Skeletal muscle tissue (tissue), 4 donors: Measurements from ENCODE around the gene SHROOM3. TPM values are rescaled to one million over a fixed set of nuclear protein-coding genes. Genes with fewer than 3 reads are reported as not detected.
"Not testable (repeated sequence)": the region's sequence is repeated elsewhere in the genome, so short reads cannot be mapped to it uniquely, and the experiment has no call there.

Experiments
- H3K27ac ChIP-seq: one replicate; pipeline ENCODE4 v1.7.0; 2013; ENCODE audit warnings: mild to moderate bottlenecking, low read depth, low read length, inconsistent platforms
- H3K27me3 ChIP-seq, 3 donors: one replicate each; pipeline ENCODE4 v1.7.0; 2013; ENCODE audit warnings: low read length in 3 of 3; ENCODE audit not compliant: control insufficient read depth in 3 of 3, insufficient read depth in 3 of 3
- H3K36me3 ChIP-seq, 3 donors: one replicate each; pipeline ENCODE4 v1.7.0; 2013; ENCODE audit warnings: low read length in 3 of 3; ENCODE audit not compliant: control insufficient read depth in 3 of 3, insufficient read depth in 3 of 3
- H3K4me1 ChIP-seq, 3 donors: one replicate each; pipeline ENCODE4 v1.7.0; 2013; ENCODE audit warnings: low read length in 3 of 3, mild to moderate bottlenecking in 3 of 3; ENCODE audit not compliant: control insufficient read depth in 3 of 3, insufficient read depth in 3 of 3
- H3K4me3 ChIP-seq, 3 donors: one replicate each; pipeline ENCODE4 v1.7.0; 2013; ENCODE audit warnings: low read length in 3 of 3
- H3K9ac ChIP-seq, 3 donors: one replicate each; pipeline ENCODE4 v1.7.0; 2013; ENCODE audit warnings: low read length in 3 of 3, mild to moderate bottlenecking in 3 of 3, moderate library complexity in 2 of 3, low read depth in 1 of 3
- H3K9me3 ChIP-seq, 3 donors: one replicate each; pipeline ENCODE4 v1.7.0; 2013; ENCODE audit warnings: low read length in 3 of 3; ENCODE audit not compliant: control insufficient read depth in 3 of 3
- total RNA-seq: library from RNA; depleted of rRNA; stranded (reverse); fragments of >200 nt; gene quantifications from one replicate; pipeline ENCODE4 v1.2.3, GENCODE V29; 2014
- donor health status: Osteomylitis.

SHROOM3 gene
- total RNA-seq, 1 donor from 2014 or later, result 21.4 TPM

DNA sequence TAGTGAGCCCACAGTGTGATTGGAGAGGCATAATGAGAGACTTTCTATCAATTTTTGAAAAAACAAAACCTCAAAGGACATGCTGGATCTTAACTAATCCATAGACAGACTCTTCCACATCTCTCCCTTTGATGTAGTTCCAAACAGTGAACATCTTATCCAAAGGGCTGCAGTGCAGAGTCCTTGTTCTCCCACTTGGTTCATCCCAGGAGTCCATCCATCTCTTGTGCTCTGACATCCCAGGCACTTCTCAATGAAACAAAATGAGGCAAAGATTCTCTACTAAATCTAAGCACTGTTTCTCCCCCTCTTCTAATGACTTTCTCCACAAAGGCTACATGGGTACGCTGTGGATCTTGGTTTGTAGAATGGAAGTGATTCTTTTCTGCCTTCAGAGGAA is 8.3 kb downstream of the SHROOM3 start:
- H3K9ac ChIP-seq, result no peak overlapping the region
- no peak overlapping the region for H3K4me3 ChIP-seq
- H3K4me1 ChIP-seq, result no peaks in the 10 kb centered on the region
- H3K36me3 ChIP-seq, result no peaks in the 10 kb centered on the region
- no peak overlapping the region for H3K27ac ChIP-seq
- no peaks in the 10 kb centered on the region for H3K27me3 ChIP-seq
- H3K9me3 ChIP-seq, result no peaks in the 10 kb centered on the region

DNA sequence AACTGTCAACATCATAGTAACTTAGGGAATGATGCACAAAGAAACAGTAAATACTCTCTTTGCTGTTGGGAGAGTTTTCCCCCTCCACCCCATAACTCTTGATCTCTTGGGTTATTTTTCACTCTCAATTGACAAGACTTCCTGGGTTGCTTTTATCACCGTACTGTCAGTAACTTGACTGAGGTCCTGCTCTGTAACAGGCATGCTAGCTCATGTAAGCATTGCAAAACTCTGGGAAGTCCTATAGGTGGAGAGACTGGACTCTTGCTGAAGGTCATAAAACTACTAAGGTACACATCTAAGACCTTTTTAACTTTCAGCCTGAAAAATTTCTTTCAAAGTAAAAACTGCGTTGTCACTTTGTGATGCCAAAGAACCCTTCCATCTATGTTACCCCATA is 10.9 kb downstream of the SHROOM3 start:
- Histone ChIP-seq H3K9ac (no peak overlapping the region), H3K27me3 (no peaks in the 10 kb centered on the region), H3K4me1 (no peaks in the 10 kb centered on the region), H3K36me3 (no peaks in the 10 kb centered on the region), H3K9me3 (no peaks in the 10 kb centered on the region), H3K27ac (no peak overlapping the region), H3K4me3 (no peak overlapping the region)

DNA sequence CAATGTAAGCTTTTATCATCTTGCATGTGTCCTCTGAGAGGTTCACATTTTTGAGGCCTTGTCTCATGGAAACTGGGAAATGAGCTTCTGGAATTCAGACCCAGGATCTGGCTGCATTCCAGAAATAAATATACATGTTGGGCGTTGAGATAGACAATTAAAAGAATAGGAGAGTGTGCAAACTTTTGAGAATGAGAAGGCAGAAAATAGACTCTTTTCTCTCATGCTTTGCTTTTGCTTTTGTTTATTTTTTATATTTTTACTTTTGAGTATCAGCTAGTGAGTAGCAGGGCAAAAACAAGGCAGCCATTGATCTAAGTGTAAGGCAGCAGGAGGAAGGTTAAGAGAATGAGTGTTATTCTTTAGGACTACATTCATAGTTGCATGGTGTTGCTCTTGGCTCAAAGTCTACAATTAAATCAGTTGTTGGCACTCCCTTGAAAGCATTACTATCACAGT is 12.4 kb downstream of the SHROOM3 start:
- no peaks in the 10 kb centered on the region for H3K36me3 ChIP-seq
- H3K27ac ChIP-seq, result no peak overlapping the region
- no peak overlapping the region for H3K9ac ChIP-seq
- no peaks in the 10 kb centered on the region for H3K27me3 ChIP-seq
- H3K9me3 ChIP-seq, result no peaks in the 10 kb centered on the region
- no peak overlapping the region for H3K4me3 ChIP-seq
- no peaks in the 10 kb centered on the region for H3K4me1 ChIP-seq

DNA sequence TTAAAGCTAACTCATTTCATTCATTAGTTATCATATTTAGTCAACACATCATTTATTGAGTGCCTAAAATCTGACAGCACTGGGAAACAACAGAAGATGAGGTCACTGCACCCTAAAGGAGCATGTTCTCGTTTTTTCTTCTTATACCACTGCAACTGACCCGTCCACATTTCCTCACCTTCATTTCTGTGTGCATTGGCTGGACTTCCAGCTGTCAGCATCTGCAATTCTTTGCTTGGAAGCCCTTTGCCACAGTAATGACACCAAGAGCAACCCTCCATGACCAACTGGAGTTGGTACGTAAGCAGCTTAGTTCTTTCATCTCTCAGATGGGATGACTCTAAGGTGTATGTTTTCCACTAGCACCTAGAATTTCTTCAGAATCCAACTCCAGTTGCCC is 13.2 kb downstream of the SHROOM3 start:
- H3K27me3 ChIP-seq, result no peaks in the 10 kb centered on the region
- no peaks in the 10 kb centered on the region for H3K9me3 ChIP-seq
- no peak overlapping the region for H3K27ac ChIP-seq
- H3K4me1 ChIP-seq, result no peaks in the 10 kb centered on the region
- no peak overlapping the region for H3K9ac ChIP-seq
- no peak overlapping the region for H3K4me3 ChIP-seq
- no peaks in the 10 kb centered on the region for H3K36me3 ChIP-seq

DNA sequence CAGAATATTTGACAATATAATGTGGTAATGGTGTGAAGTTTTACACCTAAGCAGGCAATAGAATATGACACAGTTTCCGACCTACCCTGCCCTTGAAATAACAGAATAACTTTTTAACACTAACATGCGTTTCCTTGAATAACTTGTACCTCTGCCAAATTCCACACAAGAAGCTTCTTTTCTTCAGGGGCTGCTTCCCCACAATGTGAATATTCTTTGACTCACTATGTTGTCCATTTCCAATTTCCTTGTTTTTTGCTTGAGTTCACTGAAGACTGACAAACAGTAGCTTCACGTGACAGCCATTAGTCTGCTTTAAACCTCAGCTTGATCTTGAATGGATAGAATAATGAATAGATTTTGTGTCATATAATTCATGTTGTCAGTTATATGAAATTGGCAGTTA is 14.3 kb downstream of the SHROOM3 start:
- Histone ChIP-seq H3K27me3 (no peaks in the 10 kb centered on the region), H3K27ac (no peak overlapping the region), H3K36me3 (no peaks in the 10 kb centered on the region), H3K9me3 (no peaks in the 10 kb centered on the region), H3K9ac (no peak overlapping the region), H3K4me3 (no peak overlapping the region), H3K4me1 (no peaks in the 10 kb centered on the region)

DNA sequence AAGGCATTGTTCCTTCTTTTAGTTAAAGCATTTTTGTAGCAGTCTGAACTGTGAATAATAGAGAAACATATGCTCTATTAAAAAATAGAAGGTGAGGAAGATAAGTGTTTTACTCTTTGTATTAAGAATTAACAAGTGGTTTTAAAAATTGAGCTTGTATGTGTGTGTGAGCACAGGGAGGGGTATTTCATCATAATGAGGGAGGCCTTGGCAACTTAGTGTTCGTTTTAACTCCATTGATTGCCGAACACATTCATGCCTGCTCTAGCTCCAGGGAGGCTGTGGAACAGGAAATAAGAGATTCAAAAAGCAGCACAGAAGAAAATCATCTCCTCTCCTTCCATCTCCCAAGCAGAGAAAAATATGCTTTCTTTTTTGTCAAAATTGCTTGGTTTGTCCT is 14.8 kb downstream of the SHROOM3 start:
- H3K9ac ChIP-seq, result no peak overlapping the region
- no peak overlapping the region for H3K27ac ChIP-seq

DNA sequence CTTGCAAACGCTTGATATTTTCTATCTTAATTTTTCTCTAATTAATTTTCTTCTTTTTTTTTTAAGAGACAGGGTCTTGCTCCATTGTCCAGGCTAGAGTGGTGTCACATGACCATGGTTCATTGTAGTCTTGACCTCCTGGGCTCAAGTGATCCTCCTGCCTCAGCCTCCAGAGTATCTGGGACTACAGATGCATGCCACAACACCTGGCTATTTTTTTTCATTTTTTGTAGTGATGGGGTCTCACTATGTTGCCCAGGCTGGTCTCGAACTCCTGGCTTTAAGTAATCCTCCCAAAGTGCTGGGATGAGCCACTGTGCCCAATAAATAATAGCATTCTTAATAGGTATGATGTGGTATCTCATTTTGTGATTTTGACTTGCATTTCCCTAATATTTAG is 18.2 kb downstream of the SHROOM3 start:
- Histone ChIP-seq H3K4me3 (no peak overlapping the region), H3K4me1 (no peaks in the 10 kb centered on the region), H3K9me3 (no peaks in the 10 kb centered on the region), H3K27ac (no peak overlapping the region), H3K27me3 (no peaks in the 10 kb centered on the region), H3K36me3 (no peaks in the 10 kb centered on the region), H3K9ac (no peak overlapping the region)

More for the DNA sequence above, 14.8 kb downstream of the SHROOM3 start:
- H3K4me3 ChIP-seq, result no peak overlapping the region
- no peaks in the 10 kb centered on the region for H3K9me3 ChIP-seq
- no peaks in the 10 kb centered on the region for H3K27me3 ChIP-seq
- no peaks in the 10 kb centered on the region for H3K36me3 ChIP-seq
- H3K4me1 ChIP-seq, result no peaks in the 10 kb centered on the region

DNA sequence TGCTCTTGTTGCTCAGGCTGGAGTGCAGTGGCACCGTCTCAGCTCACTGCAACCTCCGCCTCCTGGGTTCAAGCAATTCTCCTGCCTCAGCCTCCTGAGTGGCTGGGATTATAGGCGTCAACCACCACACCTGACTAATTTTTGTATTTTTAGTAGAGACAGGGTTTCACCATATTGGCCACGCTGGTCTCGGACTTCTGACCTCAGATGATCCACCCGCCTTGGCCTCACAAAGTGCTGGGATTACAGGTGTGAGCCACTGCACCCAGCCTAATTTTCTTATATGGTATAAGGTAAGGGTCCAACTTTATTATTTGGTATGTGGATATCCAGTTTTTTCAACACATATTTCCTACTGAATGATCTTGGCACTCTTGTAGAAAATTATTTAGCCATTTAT is 19.0 kb downstream of the SHROOM3 start:
- not testable (repeated sequence) for H3K4me3 ChIP-seq, H3K36me3 ChIP-seq, H3K4me1 ChIP-seq, H3K9me3 ChIP-seq, H3K27ac ChIP-seq, H3K27me3 ChIP-seq, H3K9ac ChIP-seq

DNA sequence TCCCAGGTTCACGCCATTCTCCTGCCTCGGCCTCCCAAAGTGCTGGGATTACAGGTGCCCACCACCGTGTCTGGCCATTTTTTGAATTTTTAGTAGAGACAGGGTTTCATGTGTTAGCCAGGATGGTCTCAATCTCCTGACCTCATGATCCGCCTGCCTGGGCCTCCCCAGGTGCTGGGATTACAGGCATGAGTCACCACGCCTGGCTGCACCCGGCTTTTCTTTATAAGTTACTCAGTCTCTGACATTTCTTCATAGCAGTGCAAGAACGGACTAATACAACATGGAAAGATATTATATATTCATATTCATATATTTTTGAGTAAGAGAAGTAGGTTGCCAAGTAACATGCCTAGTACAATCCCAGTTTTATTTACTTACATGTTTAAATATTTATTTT is 22.9 kb downstream of the SHROOM3 start:
- Histone ChIP-seq H3K4me3 (no peak overlapping the region), H3K9ac (no peak overlapping the region), H3K27ac (no peak overlapping the region), H3K27me3 (no peaks in the 10 kb centered on the region), H3K36me3 (no peaks in the 10 kb centered on the region), H3K4me1 (peaks cover 0 to 3% (median 0%) of the 10 kb centered on the region in 3 donors), H3K9me3 (no peaks in the 10 kb centered on the region)

DNA sequence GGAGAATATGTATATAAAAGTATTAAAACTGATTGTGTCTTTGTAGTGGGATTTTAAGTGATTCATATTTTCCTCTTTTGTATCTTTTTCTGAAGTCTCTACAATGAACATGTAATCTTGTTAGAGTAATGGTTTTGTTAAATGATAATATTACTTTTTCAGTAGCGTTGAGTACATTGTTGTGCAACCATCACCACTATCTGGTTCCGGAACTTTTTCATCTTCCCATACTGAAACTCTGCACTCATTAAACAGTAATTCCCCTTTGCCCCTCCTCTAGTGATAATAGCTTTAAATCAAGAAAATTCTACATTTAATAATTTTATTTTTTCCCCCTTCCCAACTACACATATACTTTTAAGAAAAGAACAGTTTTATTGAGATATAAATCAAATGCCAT is 23.3 kb downstream of the SHROOM3 start:
- H3K9ac ChIP-seq, result no peak overlapping the region

DNA sequence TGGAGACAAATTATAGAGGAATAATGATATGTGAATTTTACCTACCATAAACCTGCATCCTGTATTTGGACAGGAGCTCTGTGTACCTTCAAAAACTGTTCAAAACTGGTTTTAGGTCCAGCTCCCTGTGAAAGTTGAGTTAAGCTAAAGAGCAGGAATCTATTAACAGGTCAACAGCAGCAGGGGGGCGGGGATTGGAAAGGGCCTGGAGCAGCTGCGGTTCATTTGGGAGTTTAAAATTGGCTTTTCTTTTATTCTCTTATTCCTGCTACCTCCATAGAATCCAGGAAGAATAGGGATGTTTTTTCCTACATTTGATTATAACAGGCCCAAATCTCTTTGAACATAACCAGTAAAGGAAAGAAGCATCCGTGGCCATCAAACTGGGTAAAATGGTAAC is 23.8 kb downstream of the SHROOM3 start:
- H3K4me1 ChIP-seq, result peaks cover 0 to 3% (median 0%) of the 10 kb centered on the region in 3 donors
- no peak overlapping the region for H3K27ac ChIP-seq
- no peaks in the 10 kb centered on the region for H3K36me3 ChIP-seq
- H3K27me3 ChIP-seq, result no peaks in the 10 kb centered on the region
- H3K9me3 ChIP-seq, result no peaks in the 10 kb centered on the region
- no peak overlapping the region for H3K9ac ChIP-seq
- peak overlapping the region in 1 of 3 donors; percentile 41 for H3K4me3 ChIP-seq

More for the DNA sequence above, 23.3 kb downstream of the SHROOM3 start:
- no peak overlapping the region for H3K27ac ChIP-seq
- H3K4me3 ChIP-seq, result no peak overlapping the region
- H3K4me1 ChIP-seq, result peaks cover 0 to 3% (median 0%) of the 10 kb centered on the region in 3 donors
- H3K27me3 ChIP-seq, result no peaks in the 10 kb centered on the region
- H3K9me3 ChIP-seq, result no peaks in the 10 kb centered on the region
- no peaks in the 10 kb centered on the region for H3K36me3 ChIP-seq
